Measurements from ENCODE around the gene FARS2.

DNA sequence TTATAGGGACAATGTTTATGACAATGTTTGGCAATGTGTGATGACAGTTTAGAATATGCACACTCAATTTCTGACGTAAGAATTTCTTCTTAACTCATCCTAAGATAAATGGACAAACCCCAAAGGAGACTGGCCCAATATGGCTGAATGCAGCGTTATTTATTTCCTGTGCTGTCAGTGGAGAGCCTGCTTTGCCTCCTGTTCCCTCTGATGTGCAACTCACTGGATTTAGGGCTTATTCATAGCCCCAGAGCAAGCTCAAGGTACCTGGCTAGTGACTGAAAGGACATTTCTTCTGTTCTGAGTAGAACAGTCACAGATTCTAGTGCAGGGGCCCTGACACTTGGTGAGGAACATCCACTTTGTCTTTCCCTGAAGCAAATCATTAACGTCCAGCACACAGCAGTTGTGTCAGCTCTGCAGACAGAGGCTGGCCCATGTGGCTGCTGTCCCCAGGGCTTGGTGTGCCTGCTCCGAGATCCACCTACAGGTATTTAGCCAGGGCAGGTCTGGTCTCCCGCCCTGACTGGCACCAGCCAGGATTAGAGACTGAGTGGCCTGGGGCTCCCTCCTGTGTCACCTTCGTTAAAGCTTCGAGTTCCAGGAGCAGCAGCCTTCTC is 64.8 kb downstream of the FARS2 start:
- TF ChIP-seq EZH2phosphoT487 (IDR thresholded peaks at IDR 0.05; ENCODE audit: low read depth) = no peak
- TF ChIP-seq, protein P1, sequence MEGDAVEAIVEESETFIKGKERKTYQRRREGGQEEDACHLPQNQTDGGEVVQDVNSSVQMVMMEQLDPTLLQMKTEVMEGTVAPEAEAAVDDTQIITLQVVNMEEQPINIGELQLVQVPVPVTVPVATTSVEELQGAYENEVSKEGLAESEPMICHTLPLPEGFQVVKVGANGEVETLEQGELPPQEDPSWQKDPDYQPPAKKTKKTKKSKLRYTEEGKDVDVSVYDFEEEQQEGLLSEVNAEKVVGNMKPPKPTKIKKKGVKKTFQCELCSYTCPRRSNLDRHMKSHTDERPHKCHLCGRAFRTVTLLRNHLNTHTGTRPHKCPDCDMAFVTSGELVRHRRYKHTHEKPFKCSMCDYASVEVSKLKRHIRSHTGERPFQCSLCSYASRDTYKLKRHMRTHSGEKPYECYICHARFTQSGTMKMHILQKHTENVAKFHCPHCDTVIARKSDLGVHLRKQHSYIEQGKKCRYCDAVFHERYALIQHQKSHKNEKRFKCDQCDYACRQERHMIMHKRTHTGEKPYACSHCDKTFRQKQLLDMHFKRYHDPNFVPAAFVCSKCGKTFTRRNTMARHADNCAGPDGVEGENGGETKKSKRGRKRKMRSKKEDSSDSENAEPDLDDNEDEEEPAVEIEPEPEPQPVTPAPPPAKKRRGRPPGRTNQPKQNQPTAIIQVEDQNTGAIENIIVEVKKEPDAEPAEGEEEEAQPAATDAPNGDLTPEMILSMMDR (IDR thresholded peaks at IDR 0.05; ENCODE audit: low read depth, low read length) = no peak

Measured in OCI-LY3 (cell line).